Prostate gland (tissue), 2 donors: ENCODE results near the gene SLC25A13.

Experiments
- CTCF ChIP-seq, 4 experiments: fragments of 200-600 bp in 2 of 4; fragments of 450-650 bp in 2 of 4; sonication (generic) in 2 of 4; IDR thresholded peaks; 1 replicate in 3 of 4; 2 replicates in 1 of 4; pipeline ENCODE4 v1.5.1; 2016 to 2019; ENCODE audit warnings: antibody characterized with exemption in 4 of 4, mild to moderate bottlenecking in 2 of 4, moderate library complexity in 2 of 4
- POLR2A ChIP-seq: fragments of 450-650 bp; IDR thresholded peaks from one replicate; pipeline ENCODE4 v1.6.1; 2016; ENCODE audit warnings: antibody characterized with exemption, mild to moderate bottlenecking
- POLR2AphosphoS5 ChIP-seq: sonication (generic); formaldehyde crosslinking; IDR thresholded peaks from one replicate; pipeline ENCODE4 v1.6.1; 2017; ENCODE audit warnings: antibody characterized with exemption

- TF ChIP-seq CTCF (IDR thresholded peaks at IDR 0.05) (no peak), POLR2AphosphoS5 (no peak), POLR2A (no peak)
Observed at GRCh38 chr7:96188591-96188991, 133.3 kb downstream of the SLC25A13 start.
